ENCODE data around the gene FH.

DNA sequence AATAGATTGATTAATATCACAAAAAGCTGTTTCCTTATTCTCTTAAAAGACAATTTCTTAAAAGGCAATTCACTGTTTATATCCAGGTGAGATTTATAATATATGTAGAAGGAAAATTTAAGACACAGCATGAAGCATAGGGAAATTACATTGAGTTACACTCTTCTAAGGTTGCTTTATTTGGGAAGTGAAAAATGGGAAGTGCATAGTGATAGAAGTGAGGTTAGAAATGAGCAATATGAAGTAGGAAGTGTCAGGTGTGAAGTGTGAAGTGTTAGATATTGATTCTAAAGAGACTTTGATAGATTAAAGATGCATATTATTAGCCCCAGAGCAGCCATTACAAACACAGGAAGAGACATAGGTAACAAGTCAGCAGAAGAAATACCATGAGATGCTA, 40.3 kb downstream of the FH start:
- TF ChIP-seq, protein P1, sequence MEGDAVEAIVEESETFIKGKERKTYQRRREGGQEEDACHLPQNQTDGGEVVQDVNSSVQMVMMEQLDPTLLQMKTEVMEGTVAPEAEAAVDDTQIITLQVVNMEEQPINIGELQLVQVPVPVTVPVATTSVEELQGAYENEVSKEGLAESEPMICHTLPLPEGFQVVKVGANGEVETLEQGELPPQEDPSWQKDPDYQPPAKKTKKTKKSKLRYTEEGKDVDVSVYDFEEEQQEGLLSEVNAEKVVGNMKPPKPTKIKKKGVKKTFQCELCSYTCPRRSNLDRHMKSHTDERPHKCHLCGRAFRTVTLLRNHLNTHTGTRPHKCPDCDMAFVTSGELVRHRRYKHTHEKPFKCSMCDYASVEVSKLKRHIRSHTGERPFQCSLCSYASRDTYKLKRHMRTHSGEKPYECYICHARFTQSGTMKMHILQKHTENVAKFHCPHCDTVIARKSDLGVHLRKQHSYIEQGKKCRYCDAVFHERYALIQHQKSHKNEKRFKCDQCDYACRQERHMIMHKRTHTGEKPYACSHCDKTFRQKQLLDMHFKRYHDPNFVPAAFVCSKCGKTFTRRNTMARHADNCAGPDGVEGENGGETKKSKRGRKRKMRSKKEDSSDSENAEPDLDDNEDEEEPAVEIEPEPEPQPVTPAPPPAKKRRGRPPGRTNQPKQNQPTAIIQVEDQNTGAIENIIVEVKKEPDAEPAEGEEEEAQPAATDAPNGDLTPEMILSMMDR (IDR thresholded peaks at IDR 0.05) = no peak
- TF ChIP-seq POLR2A (IDR thresholded peaks at IDR 0.05) = no peak

Measured in stomach (tissue), 4 donors.